GM18951 (cell line): ENCODE data around the gene DTD1.

Experiments used
- POLR2A ChIP-seq: IDR thresholded peaks from 4 replicates; pipeline ENCODE4 v1.6.1; 2011; ENCODE audit warnings: mild to moderate bottlenecking; ENCODE audit not compliant: insufficient read length, insufficient read depth; ENCODE audit errors: extremely low read depth
- in situ Hi-C: fragments of 300-500 bp; cut with MboI; formaldehyde crosslinking; loops from one replicate; pipeline ENCODE4 v1.12.0; 2022; ENCODE audit warnings: low sequenced_read_pairs, mixed read lengths, inconsistent platforms; ENCODE audit not compliant: unreplicated experiment

The DTD1 gene

GRCh38 chr20:18628330-18628920, 40.6 kb downstream of the DTD1 start:
- in situ Hi-C loops: loop anchor here (25.0 kb wide), 2 partner anchors 584 to 1034 kb away; partner anchors contain the start of gene SLC24A3
- TF ChIP-seq POLR2A: no peak

DNA sequence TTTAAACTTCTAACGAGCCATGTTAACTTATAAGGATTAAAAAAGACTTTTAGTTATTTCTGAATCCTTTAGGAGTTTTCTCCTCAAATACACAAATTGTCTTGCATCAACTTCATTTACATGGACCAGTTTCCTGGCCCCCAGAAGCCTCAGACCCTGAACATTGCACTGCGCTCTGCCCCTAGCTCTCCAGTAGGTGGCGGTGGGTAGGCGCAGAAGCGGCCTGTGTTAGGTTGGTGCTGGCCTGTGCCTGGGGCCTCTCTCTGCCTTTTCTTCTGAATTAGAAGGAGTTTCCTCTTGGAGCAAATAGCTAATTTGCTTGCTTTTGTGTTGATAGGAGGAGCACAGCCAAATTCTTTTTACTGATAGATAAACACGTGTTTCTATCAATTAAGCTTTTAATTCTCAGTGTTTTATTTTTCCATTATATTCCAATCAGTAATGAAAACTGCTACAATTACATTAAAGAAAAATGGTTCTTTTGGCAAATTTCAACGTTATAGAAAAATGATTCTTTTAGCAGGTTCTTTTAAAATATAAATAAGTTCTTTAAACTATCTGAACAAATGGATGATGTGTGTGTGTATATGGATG, 44.4 kb downstream of the DTD1 start:
- no peak for TF ChIP-seq POLR2A
- in situ Hi-C loops: loop anchor here (25.0 kb wide), 2 partner anchors 580 to 1030 kb away; partner anchors contain the start of gene SLC24A3

DNA sequence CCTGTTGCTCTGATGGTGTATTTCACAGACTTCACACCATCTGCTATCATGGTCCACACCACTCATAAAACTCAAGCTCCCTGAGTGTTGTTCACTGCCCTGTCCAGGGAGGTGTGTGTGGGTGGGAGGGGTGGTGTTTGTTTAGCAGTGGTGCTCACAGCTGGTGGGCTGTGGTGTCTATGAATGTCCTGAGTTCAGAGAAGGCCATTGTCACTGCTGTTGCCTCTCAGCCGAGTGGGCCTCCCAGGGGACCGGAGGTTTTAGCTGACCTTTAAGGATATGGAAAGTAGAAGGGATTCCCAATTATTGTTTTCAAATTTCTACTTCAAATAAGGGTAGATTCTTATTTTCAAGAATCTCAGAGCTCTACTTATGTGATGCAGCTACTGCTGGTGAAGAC, 45.6 kb downstream of the DTD1 start:
- in situ Hi-C loops: loop anchor here (25.0 kb wide), 2 partner anchors 579 to 1029 kb away; partner anchors contain the start of gene SLC24A3

DNA sequence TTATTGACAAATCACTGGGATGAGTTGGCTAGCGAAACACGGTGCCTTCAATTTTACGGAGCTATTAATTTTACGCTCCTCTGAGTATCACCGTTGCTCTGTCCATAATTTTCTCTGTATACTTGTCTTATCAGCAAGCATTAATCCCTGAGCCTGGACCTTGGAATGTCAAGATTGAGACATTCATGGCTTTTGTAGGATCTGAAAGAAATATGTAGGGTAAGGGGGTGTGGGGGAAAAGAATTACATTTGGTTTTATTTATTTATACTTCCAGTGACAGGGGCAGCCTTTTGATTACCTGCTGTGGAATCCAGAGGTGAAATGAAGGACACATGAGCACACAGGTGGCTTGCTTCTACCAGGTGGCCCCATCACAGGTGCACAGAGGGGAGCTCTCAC, 46.6 kb downstream of the DTD1 start:
- in situ Hi-C loops: loop anchor here (25.0 kb wide), 2 partner anchors 578 to 1028 kb away; partner anchors contain the start of gene SLC24A3
- TF ChIP-seq POLR2A: no peak

More for the DNA sequence above, 45.6 kb downstream of the DTD1 start:
- no peak for TF ChIP-seq POLR2A

DNA sequence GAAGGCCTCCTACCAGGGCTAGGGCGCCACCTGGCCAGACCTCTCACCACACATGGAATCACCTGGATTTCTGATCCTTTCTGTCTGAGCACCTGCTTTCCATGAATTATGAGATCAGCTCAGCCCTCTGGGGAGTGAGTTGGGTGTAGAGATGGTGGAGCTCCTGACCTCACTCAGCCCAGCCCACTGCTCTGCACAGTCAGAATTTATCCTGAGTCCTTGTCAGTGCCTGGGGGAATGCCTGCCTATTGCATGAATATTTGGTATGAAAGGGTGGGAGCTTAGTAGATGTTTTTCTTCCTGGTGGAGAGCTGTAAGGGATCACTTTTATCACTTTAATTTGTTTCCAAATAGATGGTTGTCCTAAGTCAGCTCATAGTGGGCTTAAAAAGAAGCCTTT, 47.5 kb downstream of the DTD1 start:
- no peak for TF ChIP-seq POLR2A
- in situ Hi-C loops: loop anchor here (25.0 kb wide), 2 partner anchors 577 to 1027 kb away; partner anchors contain the start of gene SLC24A3

- in situ Hi-C loops: loop anchor here (25.0 kb wide), 2 partner anchors 575 to 1025 kb away; partner anchors contain the start of gene SLC24A3
These were observed 49.4 kb downstream of the DTD1 start for GRCh38 chr20:18637224-18637623.

GRCh38 chr20:18638768-18639167, 50.9 kb downstream of the DTD1 start:
- TF ChIP-seq POLR2A: no peak
- in situ Hi-C loops: loop anchor here (25.0 kb wide), 2 partner anchors 574 to 1024 kb away; partner anchors contain the start of gene SLC24A3

More at GRCh38 chr20:18637224-18637623, 49.4 kb downstream of the DTD1 start:
- no peak for TF ChIP-seq POLR2A

DNA sequence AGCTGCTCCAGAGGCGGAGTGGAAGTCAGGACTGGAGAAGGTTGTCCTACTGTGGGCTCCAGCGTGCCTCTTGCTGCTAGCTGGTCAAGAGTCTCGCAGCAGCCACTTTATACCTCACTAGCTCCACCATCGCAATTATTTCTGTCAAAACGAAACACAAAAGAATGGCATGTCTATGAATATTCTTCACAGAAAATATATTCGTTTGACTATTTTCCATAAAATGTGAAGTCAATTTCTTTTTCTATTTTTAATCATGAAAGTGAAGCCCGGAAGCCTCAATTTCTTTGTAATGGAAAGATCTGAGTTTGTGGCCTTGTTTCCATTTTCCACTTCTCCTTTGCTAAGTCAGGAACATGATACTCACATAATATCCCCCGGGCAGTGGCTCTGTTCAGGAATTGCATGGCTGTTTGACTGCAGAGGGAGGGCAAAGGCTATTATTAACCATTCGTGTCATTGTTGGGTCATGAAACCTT, 51.7 kb downstream of the DTD1 start:
- no peak for TF ChIP-seq POLR2A
- in situ Hi-C loops: loop anchor here (25.0 kb wide), 2 partner anchors 573 to 1023 kb away; partner anchors contain the start of gene SLC24A3

- no peak for TF ChIP-seq POLR2A
- in situ Hi-C loops: loop anchor here (25.0 kb wide), 2 partner anchors 567 to 1017 kb away; partner anchors contain the start of gene SLC24A3
These were observed 57.4 kb downstream of the DTD1 start for GRCh38 chr20:18645196-18645745.

DNA sequence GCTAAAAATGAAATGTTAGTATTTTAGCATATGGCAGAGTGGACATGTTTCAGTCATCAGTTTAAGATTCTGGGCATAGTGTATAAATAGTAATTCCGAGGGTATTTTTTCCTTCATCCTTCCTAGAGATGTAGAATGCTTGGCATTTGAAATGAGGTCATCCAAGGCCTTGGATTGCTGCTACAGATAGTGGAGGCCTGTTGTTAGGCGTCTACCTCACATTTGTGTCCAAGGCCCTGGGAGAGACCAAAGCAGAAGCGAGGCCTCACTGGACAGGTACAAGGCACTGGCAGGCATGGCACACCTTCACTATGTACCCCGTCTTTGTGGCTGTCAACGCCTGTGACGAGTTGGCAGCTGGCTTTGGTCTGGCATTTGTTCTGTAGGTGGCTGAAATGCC, 58.0 kb downstream of the DTD1 start:
- in situ Hi-C loops: loop anchor here (25.0 kb wide), 2 partner anchors 566 to 1016 kb away; partner anchors contain the start of gene SLC24A3
- TF ChIP-seq POLR2A: no peak

DNA sequence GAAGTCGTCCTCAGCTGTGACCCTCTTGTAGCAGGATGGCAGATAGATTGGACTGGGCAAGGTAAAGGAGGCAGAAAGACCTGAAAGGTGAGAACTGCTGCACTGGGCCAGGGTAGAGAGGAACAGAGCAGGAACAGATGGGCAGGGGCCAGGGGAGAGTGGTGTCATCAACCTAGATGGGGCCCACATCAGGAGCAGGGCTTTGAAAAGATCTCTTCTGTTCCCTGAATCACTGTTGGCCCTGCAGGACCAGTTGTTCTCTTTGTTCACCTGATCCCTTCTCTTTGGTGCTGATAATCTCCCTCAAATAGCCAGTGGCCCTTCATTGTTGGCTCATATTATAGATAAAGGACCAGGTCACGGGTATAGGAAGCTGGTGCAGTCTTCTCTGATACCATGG, 59.9 kb downstream of the DTD1 start:
- TF ChIP-seq POLR2A: no peak
- in situ Hi-C loops: loop anchor here (25.0 kb wide), 2 partner anchors 565 to 1015 kb away; partner anchors contain the start of gene SLC24A3

GRCh38 chr20:18650224-18650623, 62.4 kb downstream of the DTD1 start:
- TF ChIP-seq POLR2A: no peak
- in situ Hi-C loops: no loop called here
